GM19395 (cell line): Measurements from ENCODE around the gene OR52D1.

ENCODE experiments used
- ATAC-seq: cut with Tn5 transposase; IDR thresholded peaks from one replicate; pipeline ENCODE4 v1.9.1; 2021; ENCODE audit warnings: mild to moderate bottlenecking, moderate library complexity; ENCODE audit not compliant: unreplicated experiment

The OR52D1 gene

GRCh38 chr11:5488385-5488784 is at the start of gene OR52D1:
Gene OR52D1, plus strand, starts transcription at chr11:5488685. Its CDS starts 22 bp downstream, at chr11:5488707.
- ATAC-seq = no peak

- no peak for ATAC-seq
These were observed 47.1 kb upstream of the OR52D1 start, which contains the start of gene OR51I1 for GRCh38 chr11:5441414-5441813. Gene OR51I1, minus strand, starts transcription at chr11:5441514. Its CDS starts 0 bp downstream, at chr11:5441514.

GRCh38 chr11:5443835-5444393 is 44.6 kb upstream of the OR52D1 start:
- ATAC-seq = no peak

- ATAC-seq = no peak
These were observed 39.5 kb upstream of the OR52D1 start, which contains the start of gene OR51I2 for GRCh38 chr11:5449023-5449422. Gene OR51I2, plus strand, starts transcription at chr11:5449323. Its CDS starts 4,166 bp downstream, at chr11:5453489.

GRCh38 chr11:5449432-5449831 is 39.1 kb upstream of the OR52D1 start:
- ATAC-seq = no peak

- no peak for ATAC-seq
These were observed 27.4 kb upstream of the OR52D1 start for GRCh38 chr11:5460983-5461621.

GRCh38 chr11:5467527-5467926 is 21.0 kb upstream of the OR52D1 start:
- no peak for ATAC-seq

- no peak for ATAC-seq
These were observed 14.6 kb upstream of the OR52D1 start for GRCh38 chr11:5473921-5474320.

- ATAC-seq = peak; percentile 95
These were observed 12.2 kb upstream of the OR52D1 start for GRCh38 chr11:5476186-5476819.

- ATAC-seq = no peak
These were observed 2.5 kb upstream of the OR52D1 start for GRCh38 chr11:5486003-5486402.

- ATAC-seq = no peak
These were observed 2.1 kb upstream of the OR52D1 start for GRCh38 chr11:5486421-5486820.

- no peak for ATAC-seq
These were observed 414 bp downstream of the OR52D1 start for GRCh38 chr11:5488798-5489399.

- ATAC-seq = no peak
These were observed 1.3 kb downstream of the OR52D1 start for GRCh38 chr11:5489576-5490357.

GRCh38 chr11:5499671-5500070 is 11.2 kb downstream of the OR52D1 start:
- no peak for ATAC-seq

- ATAC-seq = no peak
These were observed 11.9 kb downstream of the OR52D1 start for GRCh38 chr11:5500393-5500801.

- no peak for ATAC-seq
These were observed 16.0 kb downstream of the OR52D1 start for GRCh38 chr11:5504403-5504921.

GRCh38 chr11:5505363-5506048 is 17.0 kb downstream of the OR52D1 start:
- no peak for ATAC-seq

- ATAC-seq = no peak
These were observed 18.9 kb downstream of the OR52D1 start for GRCh38 chr11:5507177-5507932.

- no peak for ATAC-seq
These were observed 19.4 kb downstream of the OR52D1 start for GRCh38 chr11:5507933-5508305.
